ENCODE data around the gene ATL3.

DNA sequence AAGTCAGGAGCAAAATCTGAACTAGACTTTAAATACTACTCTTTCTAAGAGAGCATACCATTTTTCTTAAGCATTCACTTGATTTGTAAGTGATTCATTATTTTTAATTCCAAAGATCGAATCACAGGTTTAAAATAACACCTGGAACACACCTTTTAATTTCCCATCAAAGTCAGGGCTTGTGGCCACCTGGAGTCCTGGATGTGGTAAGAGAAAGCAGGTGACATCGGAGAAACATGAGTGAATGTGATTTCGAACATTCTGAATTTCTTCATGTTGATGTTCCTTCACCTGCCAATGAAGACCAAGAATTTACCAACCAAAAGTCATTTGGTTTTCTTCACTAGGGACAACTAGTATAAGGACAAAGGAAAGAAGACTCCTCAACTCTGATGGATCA, 28.0 kb downstream of the ATL3 start:
- TF ChIP-seq EZH2 (IDR thresholded peaks at IDR 0.05) (no peak), CEBPB (IDR thresholded peaks at IDR 0.05; ENCODE audit: low read depth) (no peak), REST (IDR thresholded peaks at IDR 0.05; ENCODE audit: low read depth) (no peak)
- TF ChIP-seq, protein P1, sequence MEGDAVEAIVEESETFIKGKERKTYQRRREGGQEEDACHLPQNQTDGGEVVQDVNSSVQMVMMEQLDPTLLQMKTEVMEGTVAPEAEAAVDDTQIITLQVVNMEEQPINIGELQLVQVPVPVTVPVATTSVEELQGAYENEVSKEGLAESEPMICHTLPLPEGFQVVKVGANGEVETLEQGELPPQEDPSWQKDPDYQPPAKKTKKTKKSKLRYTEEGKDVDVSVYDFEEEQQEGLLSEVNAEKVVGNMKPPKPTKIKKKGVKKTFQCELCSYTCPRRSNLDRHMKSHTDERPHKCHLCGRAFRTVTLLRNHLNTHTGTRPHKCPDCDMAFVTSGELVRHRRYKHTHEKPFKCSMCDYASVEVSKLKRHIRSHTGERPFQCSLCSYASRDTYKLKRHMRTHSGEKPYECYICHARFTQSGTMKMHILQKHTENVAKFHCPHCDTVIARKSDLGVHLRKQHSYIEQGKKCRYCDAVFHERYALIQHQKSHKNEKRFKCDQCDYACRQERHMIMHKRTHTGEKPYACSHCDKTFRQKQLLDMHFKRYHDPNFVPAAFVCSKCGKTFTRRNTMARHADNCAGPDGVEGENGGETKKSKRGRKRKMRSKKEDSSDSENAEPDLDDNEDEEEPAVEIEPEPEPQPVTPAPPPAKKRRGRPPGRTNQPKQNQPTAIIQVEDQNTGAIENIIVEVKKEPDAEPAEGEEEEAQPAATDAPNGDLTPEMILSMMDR (IDR thresholded peaks at IDR 0.05 in 2 of 3, conservative IDR thresholded peaks at IDR 0.05 in 1 of 3; ENCODE audit: borderline replicate concordance in 1 of 3, insufficient read depth in 1 of 3, low read depth in 2 of 3, low read length in 2 of 3), result no peak
- TF ChIP-seq, protein P2, sequence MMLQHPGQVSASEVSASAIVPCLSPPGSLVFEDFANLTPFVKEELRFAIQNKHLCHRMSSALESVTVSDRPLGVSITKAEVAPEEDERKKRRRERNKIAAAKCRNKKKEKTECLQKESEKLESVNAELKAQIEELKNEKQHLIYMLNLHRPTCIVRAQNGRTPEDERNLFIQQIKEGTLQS (IDR thresholded peaks at IDR 0.05), result no peak
